SKM-1 (cell line): Measurements from ENCODE around the gene PTPN18.

Experiments used
- DNase-seq: peaks from one replicate; lab custom pipeline; 2025; ENCODE audit not compliant: unreplicated experiment; lab: John Stamatoyannopoulos, UW

The PTPN18 gene

GRCh38 chr2:130339885-130340745 is 15.7 kb upstream of the PTPN18 start:
- DNase-seq, result no peak

- DNase-seq, result no peak
Measured at GRCh38 chr2:130341562-130342019, 14.3 kb upstream of the PTPN18 start.

GRCh38 chr2:130342020-130342532 is 13.8 kb upstream of the PTPN18 start:
- DNase-seq, result peak; percentile 93

GRCh38 chr2:130342533-130343275 is 13.2 kb upstream of the PTPN18 start, which contains the start of gene IMP4:
IMP4 (plus strand) TSS chr2:130342897; CDS start chr2:130342933, 36 bp downstream.
- peak; percentile 98 for DNase-seq

GRCh38 chr2:130344578-130344977 is 11.3 kb upstream of the PTPN18 start:
- DNase-seq, result no peak

GRCh38 chr2:130345091-130345490 is 10.8 kb upstream of the PTPN18 start:
- no peak for DNase-seq

- DNase-seq, result no peak
Measured at GRCh38 chr2:130345611-130346010, 10.2 kb upstream of the PTPN18 start.

GRCh38 chr2:130346041-130346740 is 9.7 kb upstream of the PTPN18 start:
- no peak for DNase-seq

- no peak for DNase-seq
Measured at GRCh38 chr2:130346741-130347066, 9.2 kb upstream of the PTPN18 start.

GRCh38 chr2:130347220-130347925 is 8.5 kb upstream of the PTPN18 start:
- no peak for DNase-seq

- no peak for DNase-seq
Measured at GRCh38 chr2:130349174-130349573, 6.7 kb upstream of the PTPN18 start.

- DNase-seq, result no peak
Measured at GRCh38 chr2:130351711-130352110, 4.1 kb upstream of the PTPN18 start.

GRCh38 chr2:130352237-130352636 is 3.6 kb upstream of the PTPN18 start:
- DNase-seq, result no peak

GRCh38 chr2:130353291-130354138 is 2.3 kb upstream of the PTPN18 start:
- DNase-seq, result no peak

- DNase-seq, result no peak
Measured at GRCh38 chr2:130354139-130354428, 1.8 kb upstream of the PTPN18 start.

GRCh38 chr2:130355172-130355577 is 681 bp upstream of the PTPN18 start:
- DNase-seq, result no peak

GRCh38 chr2:130357864-130358263 is 2.0 kb downstream of the PTPN18 start:
- no peak for DNase-seq

- DNase-seq, result no peak
Measured at GRCh38 chr2:130358420-130359350, 2.8 kb downstream of the PTPN18 start.

GRCh38 chr2:130359466-130359865 is 3.6 kb downstream of the PTPN18 start:
- DNase-seq, result no peak
